Smooth muscle cell (in vitro differentiated cells): ENCODE measurements around the gene IGDCC3. TPM values are rescaled to one million over a fixed set of nuclear protein-coding genes. Genes with fewer than 3 reads are reported as not detected.

Experiments used
- DNase-seq: peaks from one replicate; lab custom pipeline; 2025; ENCODE audit not compliant: unreplicated experiment; lab: John Stamatoyannopoulos, UW
- H2AFZ ChIP-seq: fragments of 200-600 bp; sonication (generic); 2 replicates; pipeline ENCODE4 v1.6.0; 2016; ENCODE audit warnings: antibody characterized with exemption, low read depth, mild to moderate bottlenecking
- H3F3A ChIP-seq: fragments of 200-600 bp; sonication (generic); 2 replicates; pipeline ENCODE4 v1.6.0; 2017; ENCODE audit warnings: antibody characterized with exemption, low read depth
- H3K27ac ChIP-seq: fragments of 200-600 bp; sonication (generic); 2 replicates; pipeline ENCODE4 v1.5.1; 2016; ENCODE audit warnings: low read depth, mild to moderate bottlenecking
- H3K27me3 ChIP-seq: fragments of 200-600 bp; sonication (generic); 2 replicates; pipeline ENCODE4 v1.6.1; 2016; ENCODE audit warnings: low read depth, mild to moderate bottlenecking
- H3K36me3 ChIP-seq: fragments of 200-600 bp; sonication (generic); 2 replicates; pipeline ENCODE4 v1.5.1; 2016; ENCODE audit warnings: low read depth
- H3K4me1 ChIP-seq: fragments of 200-600 bp; sonication (generic); 2 replicates; pipeline ENCODE4 v1.5.1; 2016; ENCODE audit warnings: low read depth
- H3K4me2 ChIP-seq: fragments of 200-600 bp; sonication (generic); 2 replicates; pipeline ENCODE4 v1.6.0; 2016; ENCODE audit warnings: mild to moderate bottlenecking
- H3K4me3 ChIP-seq: fragments of 200-600 bp; sonication (generic); 2 replicates; pipeline ENCODE4 v1.5.1; 2016; ENCODE audit warnings: mild to moderate bottlenecking
- H3K79me2 ChIP-seq: fragments of 200-600 bp; sonication (generic); 2 replicates; pipeline ENCODE4 v1.6.0; 2016; ENCODE audit warnings: low read depth, mild to moderate bottlenecking
- H3K9ac ChIP-seq: fragments of 200-600 bp; sonication (generic); 2 replicates; pipeline ENCODE4 v1.6.0; 2016; ENCODE audit warnings: low read depth
- H3K9me3 ChIP-seq: fragments of 200-600 bp; sonication (generic); replicated peaks from 2 replicates; pipeline ENCODE4 v1.5.1; 2016; ENCODE audit warnings: low read depth
- H4K20me1 ChIP-seq: fragments of 200-600 bp; sonication (generic); 2 replicates; pipeline ENCODE4 v1.6.0; 2016; ENCODE audit warnings: low read depth
- CTCF ChIP-seq: fragments of 200-600 bp; sonication (generic); IDR thresholded peaks from 2 replicates; pipeline ENCODE4 v1.5.1; 2017; ENCODE audit warnings: borderline replicate concordance, mild to moderate bottlenecking, antibody characterized with exemption; ENCODE audit not compliant: insufficient read depth, poor library complexity, severe bottlenecking
- WGBS: methylation state at CpG from one replicate; pipeline ENCODE4 v1.1.7; 2016; ENCODE audit warnings: low lambda C conversion rate; 5-methylcytosine and 5-hydroxymethylcytosine counted together
- polyA plus RNA-seq: library from polyadenylated mRNA; unstranded; fragments of >200 nt; fragmentation: Nextera tagmentation; extraction: Ambion mirVana; gene quantifications from 2 replicates; pipeline ENCODE4 v1.2.1, GENCODE V29; 2016
- total RNA-seq: library from RNA; depleted of rRNA; stranded (reverse); fragments of >200 nt; gene quantifications from 2 replicates; pipeline ENCODE4 v1.2.3, GENCODE V29; 2014

Gene IGDCC3
- total and polyA plus RNA-seq, 2 experiments from 2014 or later = 3.2 to 5.9 TPM

- DNase-seq = no peak
- no peak for TF ChIP-seq CTCF
- Histone ChIP-seq H3F3A (no peaks in the 10 kb centered on the region), H3K27ac (no peak overlapping the region), H2AFZ (no peak overlapping the region), H3K9me3 (no peaks in the 10 kb centered on the region), H3K4me1 (peaks cover 13% of the 10 kb centered on the region), H3K36me3 (no peaks in the 10 kb centered on the region), H3K27me3 (no peaks in the 10 kb centered on the region), H3K4me3 (no peak overlapping the region), H3K79me2 (no peaks in the 10 kb centered on the region), H3K4me2 (no peak overlapping the region), H4K20me1 (no peaks in the 10 kb centered on the region), H3K9ac (no peak overlapping the region)
- 99% methylated on average over 21 of the region's 21 CpGs for WGBS
Measured at GRCh38 chr15:65329288-65329983, 48.4 kb downstream of the IGDCC3 start.

GRCh38 chr15:65328506-65329287, 49.1 kb downstream of the IGDCC3 start:
- Histone ChIP-seq H3K4me2 (no peak overlapping the region), H3K4me1 (peaks cover 7% of the 10 kb centered on the region), H3K27me3 (no peaks in the 10 kb centered on the region), H3K36me3 (no peaks in the 10 kb centered on the region), H2AFZ (no peak overlapping the region), H3F3A (no peaks in the 10 kb centered on the region), H3K27ac (no peak overlapping the region), H3K9ac (no peak overlapping the region), H4K20me1 (no peaks in the 10 kb centered on the region), H3K79me2 (no peaks in the 10 kb centered on the region), H3K4me3 (no peak overlapping the region), H3K9me3 (no peaks in the 10 kb centered on the region)
- TF ChIP-seq CTCF = no peak
- no peak for DNase-seq
- 94% methylated on average over 21 of the region's 21 CpGs for WGBS

- no peaks in the 10 kb centered on the region for H3K79me2 ChIP-seq
- no peaks in the 10 kb centered on the region for H3F3A ChIP-seq
- TF ChIP-seq CTCF = no peak
- no peak overlapping the region for H3K9ac ChIP-seq
- H3K27ac ChIP-seq = no peak overlapping the region
- WGBS = 98% methylated on average over 11 of the region's 12 CpGs
- no peaks in the 10 kb centered on the region for H3K36me3 ChIP-seq
- H3K9me3 ChIP-seq = no peaks in the 10 kb centered on the region
- no peak overlapping the region for H3K4me2 ChIP-seq
- no peaks in the 10 kb centered on the region for H3K27me3 ChIP-seq
- H3K4me3 ChIP-seq = no peak overlapping the region
- no peaks in the 10 kb centered on the region for H4K20me1 ChIP-seq
- peaks cover 4% of the 10 kb centered on the region for H3K4me1 ChIP-seq
- DNase-seq = no peak
- no peak overlapping the region for H2AFZ ChIP-seq
Measured at GRCh38 chr15:65327651-65328393, 50.0 kb downstream of the IGDCC3 start.
